ENCODE results near the gene CD99L2. TPM values are rescaled to one million over a fixed set of nuclear protein-coding genes. Genes with fewer than 3 reads are reported as not detected.

CD99L2 gene
- total RNA-seq, 6 experiments from 2014 or later: 53.9 to 67.1 (median 56.4) TPM

- DNase-seq: no peak
- Mint-ChIP-seq H3K4me1 (ENCODE audit: low read depth) (no peaks in the 10 kb centered on the region), H3K36me3 (ENCODE audit: low read depth) (no peaks in the 10 kb centered on the region; the same call in 1 of the 2 replicates), H3K27ac (no peak overlapping the region), H3K4me3 (no peak overlapping the region), H3K9me3 (no peaks in the 10 kb centered on the region), H3K27me3 (ENCODE audit: insufficient read depth) (no peaks in the 10 kb centered on the region; the same call in 1 of the 2 replicates)
- no peak for TF ChIP-seq CTCF (IDR thresholded peaks at IDR 0.05)
Observed at GRCh38 chrX:150821971-150822370, 76.5 kb downstream of the CD99L2 start.

- Mint-ChIP-seq H3K27ac (peak overlapping the region; percentile 48; the same call in 1 of the 2 replicates), H3K9me3 (no peaks in the 10 kb centered on the region), H3K27me3 (ENCODE audit: insufficient read depth) (no peaks in the 10 kb centered on the region), H3K4me3 (no peak overlapping the region), H3K36me3 (ENCODE audit: low read depth) (peaks cover under 1% of the 10 kb centered on the region; the same call in 1 of the 2 replicates), H3K4me1 (ENCODE audit: low read depth) (no peaks in the 10 kb centered on the region; the same call in 1 of the 2 replicates)
- DNase-seq: peak; percentile 20
- no peak for TF ChIP-seq CTCF (IDR thresholded peaks at IDR 0.05)
Observed at GRCh38 chrX:150813922-150814321, 84.5 kb downstream of the CD99L2 start.

GRCh38 chrX:150806827-150807226 lies 91.6 kb downstream of the CD99L2 start:
- Mint-ChIP-seq H3K27me3 (ENCODE audit: insufficient read depth) (no peaks in the 10 kb centered on the region), H3K4me3 (no peak overlapping the region), H3K27ac (no peak overlapping the region), H3K36me3 (ENCODE audit: low read depth) (peaks cover 4% of the 10 kb centered on the region; the same call in 1 of the 2 replicates), H3K9me3 (no peaks in the 10 kb centered on the region), H3K4me1 (ENCODE audit: low read depth) (no peaks in the 10 kb centered on the region)
- DNase-seq: no peak
- no peak for TF ChIP-seq CTCF (IDR thresholded peaks at IDR 0.05)

GRCh38 chrX:150805736-150806135 lies 92.7 kb downstream of the CD99L2 start:
- Mint-ChIP-seq H3K9me3 (no peaks in the 10 kb centered on the region), H3K4me1 (ENCODE audit: low read depth) (no peaks in the 10 kb centered on the region), H3K36me3 (ENCODE audit: low read depth) (peaks cover 4% of the 10 kb centered on the region; the same call in 1 of the 2 replicates), H3K27ac (no peak overlapping the region), H3K27me3 (ENCODE audit: insufficient read depth) (no peaks in the 10 kb centered on the region), H3K4me3 (no peak overlapping the region)
- DNase-seq: no peak
- no peak for TF ChIP-seq CTCF (IDR thresholded peaks at IDR 0.05)

- TF ChIP-seq CTCF (IDR thresholded peaks at IDR 0.05): no peak
Observed at GRCh38 chrX:150792949-150793527, 105.4 kb downstream of the CD99L2 start.

More at GRCh38 chrX:150792949-150793527, 105.4 kb downstream of the CD99L2 start:
- Mint-ChIP-seq H3K4me1 (ENCODE audit: low read depth) (no peaks in the 10 kb centered on the region), H3K27ac (no peak overlapping the region), H3K27me3 (ENCODE audit: insufficient read depth) (no peaks in the 10 kb centered on the region; the same call in 1 of the 2 replicates), H3K4me3 (no peak overlapping the region), H3K9me3 (no peaks in the 10 kb centered on the region), H3K36me3 (ENCODE audit: low read depth) (peaks cover 4% of the 10 kb centered on the region)
- DNase-seq: no peak

Measured in HFFc6 (cell line).